MM.1S (cell line): ENCODE data around the gene SULT1A3.

Experiments
- CTCF ChIP-seq: fragments of 300-600 bp; sonication (generic); IDR thresholded peaks from 2 replicates; pipeline ENCODE4 v1.5.1; 2016; ENCODE audit warnings: antibody characterized with exemption, low read length, mixed read lengths
- EZH2 ChIP-seq: fragments of 300-600 bp; sonication (generic); optimal IDR thresholded peaks from 2 replicates; pipeline ENCODE3; 2017; ENCODE audit warnings: low read depth, mild to moderate bottlenecking, antibody characterized with exemption, low read length, mixed read lengths

- no peak for TF ChIP-seq EZH2
- no peak for TF ChIP-seq CTCF
Measured at GRCh38 chr16:30152517-30152916, 46.5 kb upstream of the SULT1A3 start.
